Measurements from ENCODE around the gene KLHL12. TPM values are rescaled to one million over a fixed set of nuclear protein-coding genes. Genes with fewer than 3 reads are reported as not detected.
"Not testable (repeated sequence)": the region's sequence is repeated elsewhere in the genome, so short reads cannot be mapped to it uniquely, and the experiment has no call there.

KLHL12 gene
- total RNA-seq, 4 donors from 2014 or later, result 11.7 to 15.7 (median 15.0) TPM

DNA sequence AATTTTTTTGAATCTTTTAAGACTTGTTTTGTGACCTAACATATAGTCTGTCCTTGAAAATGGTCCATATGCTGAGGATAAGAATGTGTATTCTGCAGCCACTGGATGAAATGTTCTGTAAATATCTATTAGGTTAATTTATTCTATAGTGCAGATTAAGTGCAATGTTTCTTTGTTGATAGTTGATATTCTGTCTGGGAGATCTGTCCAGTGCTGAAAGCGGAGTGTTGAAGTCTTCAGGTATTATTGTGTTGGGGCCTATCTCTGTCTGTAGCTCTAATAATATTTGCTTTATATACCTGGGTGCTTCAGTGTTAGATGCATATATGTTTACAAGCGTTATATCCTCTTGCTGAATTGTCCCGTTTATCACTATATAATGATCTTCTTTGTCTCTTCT, 7.7 kb upstream of the KLHL12 start:
- no peak overlapping the region for H3K4me3 ChIP-seq (ENCODE audit: low read depth, poor library complexity, severe bottlenecking)
- no peak for DNase-seq (ENCODE audit: low spot score in 2 of 2)
- WGBS, 2 donors, result 91% methylated on average over 3 of the region's 3 CpGs
- intact Hi-C loops (cut with DNase I; ENCODE audit: low total_unique reads), result no loop called here
- TF ChIP-seq, protein P1, sequence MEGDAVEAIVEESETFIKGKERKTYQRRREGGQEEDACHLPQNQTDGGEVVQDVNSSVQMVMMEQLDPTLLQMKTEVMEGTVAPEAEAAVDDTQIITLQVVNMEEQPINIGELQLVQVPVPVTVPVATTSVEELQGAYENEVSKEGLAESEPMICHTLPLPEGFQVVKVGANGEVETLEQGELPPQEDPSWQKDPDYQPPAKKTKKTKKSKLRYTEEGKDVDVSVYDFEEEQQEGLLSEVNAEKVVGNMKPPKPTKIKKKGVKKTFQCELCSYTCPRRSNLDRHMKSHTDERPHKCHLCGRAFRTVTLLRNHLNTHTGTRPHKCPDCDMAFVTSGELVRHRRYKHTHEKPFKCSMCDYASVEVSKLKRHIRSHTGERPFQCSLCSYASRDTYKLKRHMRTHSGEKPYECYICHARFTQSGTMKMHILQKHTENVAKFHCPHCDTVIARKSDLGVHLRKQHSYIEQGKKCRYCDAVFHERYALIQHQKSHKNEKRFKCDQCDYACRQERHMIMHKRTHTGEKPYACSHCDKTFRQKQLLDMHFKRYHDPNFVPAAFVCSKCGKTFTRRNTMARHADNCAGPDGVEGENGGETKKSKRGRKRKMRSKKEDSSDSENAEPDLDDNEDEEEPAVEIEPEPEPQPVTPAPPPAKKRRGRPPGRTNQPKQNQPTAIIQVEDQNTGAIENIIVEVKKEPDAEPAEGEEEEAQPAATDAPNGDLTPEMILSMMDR (IDR thresholded peaks at IDR 0.05), result no peak
- no peak for TF ChIP-seq POLR2A (IDR thresholded peaks at IDR 0.05)

DNA sequence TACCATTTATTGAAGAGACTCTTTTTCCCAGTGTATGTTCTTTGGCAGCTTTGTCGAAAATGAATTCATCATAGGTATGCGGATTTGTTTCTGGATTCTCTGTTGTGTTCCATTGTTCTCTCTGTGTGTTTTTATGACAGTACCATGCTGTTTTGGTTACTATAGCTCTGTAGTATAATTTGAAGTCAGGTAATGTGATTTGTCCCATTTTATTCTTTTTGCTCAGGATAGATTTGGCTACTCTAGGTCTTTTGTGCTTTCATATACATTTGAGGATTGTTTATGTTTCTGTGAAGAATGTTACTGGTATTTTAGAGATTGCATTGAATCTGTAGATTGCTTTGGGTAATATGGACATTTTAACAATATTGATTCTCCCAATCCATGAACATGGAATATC, 5.4 kb upstream of the KLHL12 start:
- no peak overlapping the region for H3K4me3 ChIP-seq (ENCODE audit: low read depth, poor library complexity, severe bottlenecking)
- DNase-seq (ENCODE audit: low spot score in 2 of 2), result no peak
- 85 to 93% methylated on average over 2 of the region's 2 CpGs for WGBS, 2 donors
- TF ChIP-seq POLR2A (IDR thresholded peaks at IDR 0.05), result no peak
- TF ChIP-seq, protein P1 (IDR thresholded peaks at IDR 0.05), result no peak
- intact Hi-C loops (cut with DNase I; ENCODE audit: low total_unique reads), result no loop called here

DNA sequence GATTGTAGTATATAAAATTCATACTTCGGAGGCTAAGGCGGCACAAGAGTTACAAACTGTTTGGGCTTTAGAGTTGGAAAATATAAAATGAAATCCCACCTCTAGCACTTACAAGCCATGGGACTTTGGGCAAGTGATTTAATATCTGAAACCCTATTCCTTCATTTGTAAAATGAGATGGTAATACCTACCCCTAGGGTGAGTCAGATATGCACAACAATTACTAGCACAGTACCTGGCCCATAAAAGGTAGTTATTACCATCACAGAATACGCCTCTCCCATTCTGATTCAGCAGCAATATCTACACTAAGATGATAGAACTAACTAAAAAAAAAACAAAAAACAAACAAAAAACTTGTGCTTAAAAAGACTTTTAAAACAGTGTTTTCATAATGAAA, 3.5 kb downstream of the KLHL12 start:
- no peak for DNase-seq (ENCODE audit: low spot score in 2 of 2)
- no peak overlapping the region for H3K4me3 ChIP-seq (ENCODE audit: low read depth, poor library complexity, severe bottlenecking)
- TF ChIP-seq, protein P1 (IDR thresholded peaks at IDR 0.05), result no peak
- no peak for TF ChIP-seq POLR2A (IDR thresholded peaks at IDR 0.05)
- intact Hi-C loops (cut with DNase I; ENCODE audit: low total_unique reads), result no loop called here
- WGBS, 2 donors, result 68 to 84% methylated on average over 3 of the region's 3 CpGs

DNA sequence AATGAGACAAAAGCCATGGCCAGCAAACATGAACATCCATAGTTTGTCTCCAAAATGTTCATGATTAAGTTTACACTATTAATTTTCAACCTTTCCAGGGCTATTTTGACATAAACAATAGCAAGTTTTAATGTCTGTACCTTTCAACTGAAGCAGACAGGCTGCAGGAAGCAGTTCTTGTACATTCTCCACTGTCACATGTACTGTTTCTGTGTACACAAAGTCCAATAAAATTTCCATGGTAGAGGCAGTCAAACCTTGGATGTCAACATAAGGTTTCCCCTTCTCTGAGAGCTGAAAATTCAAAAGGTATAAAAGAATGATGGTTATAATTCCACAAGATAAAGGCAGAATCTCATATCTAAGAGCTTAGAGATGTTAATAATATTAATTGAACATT, 7.4 kb downstream of the KLHL12 start:
- DNase-seq (ENCODE audit: low spot score in 2 of 2), result no peak
- TF ChIP-seq, protein P1 (IDR thresholded peaks at IDR 0.05), result no peak
- no peak for TF ChIP-seq POLR2A (IDR thresholded peaks at IDR 0.05)
- intact Hi-C loops (cut with DNase I; ENCODE audit: low total_unique reads), result no loop called here
- H3K4me3 ChIP-seq (ENCODE audit: low read depth, poor library complexity, severe bottlenecking), result no peak overlapping the region

DNA sequence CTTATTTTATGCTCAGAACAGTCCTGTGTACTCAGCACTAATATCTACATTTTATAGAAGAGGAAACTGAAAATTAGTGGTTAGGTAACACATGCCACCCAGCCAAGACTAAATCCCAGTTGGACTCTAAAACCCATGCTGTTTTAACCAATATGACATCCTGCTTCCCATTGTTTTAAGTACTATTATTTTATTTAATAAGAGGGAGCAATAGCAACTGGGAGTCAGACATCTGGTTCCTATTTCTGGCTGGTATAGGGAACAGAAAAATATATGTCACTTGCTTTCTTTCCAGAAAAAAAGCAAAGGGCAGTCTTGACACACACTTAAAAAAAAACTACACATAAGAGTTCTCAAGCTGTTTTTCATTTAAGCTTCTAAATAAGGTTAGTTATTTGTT, 11.9 kb downstream of the KLHL12 start:
- H3K4me3 ChIP-seq (ENCODE audit: low read depth, poor library complexity, severe bottlenecking), result no peak overlapping the region
- DNase-seq (ENCODE audit: low spot score in 2 of 2), result no peak
- TF ChIP-seq, protein P1 (IDR thresholded peaks at IDR 0.05), result no peak
- TF ChIP-seq POLR2A (IDR thresholded peaks at IDR 0.05), result no peak
- intact Hi-C loops (cut with DNase I; ENCODE audit: low total_unique reads), result no loop called here

DNA sequence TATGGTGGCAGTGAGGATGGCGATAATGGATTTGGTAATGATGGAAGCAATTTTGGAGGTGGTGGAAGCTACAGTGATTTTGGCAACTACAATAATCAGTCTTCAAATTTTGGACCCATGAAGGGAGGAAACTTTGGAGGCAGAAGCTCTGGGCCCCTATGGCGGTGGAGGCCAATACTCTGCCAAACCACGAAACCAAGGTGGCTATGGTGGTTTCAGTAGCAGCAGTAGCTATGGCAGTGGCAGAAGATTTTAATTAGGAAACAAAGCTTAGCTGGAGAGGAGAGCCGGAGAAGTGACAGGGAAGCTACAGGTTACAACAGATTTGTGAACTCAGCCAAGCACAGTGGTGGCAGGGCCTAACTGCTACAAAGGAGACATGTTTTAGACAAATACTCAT, 14.6 kb downstream of the KLHL12 start:
- DNase-seq (ENCODE audit: low spot score in 2 of 2); H3K4me3 ChIP-seq (ENCODE audit: low read depth, poor library complexity, severe bottlenecking); intact Hi-C loops (cut with DNase I; ENCODE audit: low total_unique reads): not testable (repeated sequence)
- 75 to 81% methylated on average over 4 of the region's 4 CpGs for WGBS, 2 donors

Measured in lower leg skin (tissue), 4 donors.